HG02798 (cell line): ENCODE data around the gene B4GALT5.
A peak's percentile ranks its signal among the peaks of the same experiment; 100 is the strongest.
"Not testable (repeated sequence)": the region's sequence is repeated elsewhere in the genome, so short reads cannot be mapped to it uniquely, and the experiment has no call there.

Experiments used
- ATAC-seq: cut with Tn5 transposase; IDR thresholded peaks from one replicate; pipeline ENCODE4 v1.9.1; 2021; ENCODE audit warnings: mild to moderate bottlenecking; ENCODE audit not compliant: unreplicated experiment, poor library complexity

The B4GALT5 gene

GRCh38 chr20:49737260-49737659 lies 23.6 kb upstream of the B4GALT5 start:
- no peak for ATAC-seq

GRCh38 chr20:49729780-49730179 lies 16.1 kb upstream of the B4GALT5 start:
- no peak for ATAC-seq

GRCh38 chr20:49727894-49728885 lies 14.5 kb upstream of the B4GALT5 start:
- no peak for ATAC-seq

- ATAC-seq, result no peak
Observed at GRCh38 chr20:49727478-49727877, 13.8 kb upstream of the B4GALT5 start.

- no peak for ATAC-seq
Observed at GRCh38 chr20:49725694-49726093, 12.0 kb upstream of the B4GALT5 start.

GRCh38 chr20:49725224-49725606 lies 11.5 kb upstream of the B4GALT5 start:
- ATAC-seq, result not testable (repeated sequence)

GRCh38 chr20:49724408-49725223 lies 10.9 kb upstream of the B4GALT5 start:
- no peak for ATAC-seq

- not testable (repeated sequence) for ATAC-seq
Observed at GRCh38 chr20:49723758-49724157, 10.1 kb upstream of the B4GALT5 start.

- not testable (repeated sequence) for ATAC-seq
Observed at GRCh38 chr20:49721326-49721725, 7.6 kb upstream of the B4GALT5 start.

GRCh38 chr20:49715466-49715865 lies 1.8 kb upstream of the B4GALT5 start:
- no peak for ATAC-seq

- peak; percentile 52 for ATAC-seq
Observed at GRCh38 chr20:49712996-49713752, 504 bp downstream of the B4GALT5 start.

- ATAC-seq, result no peak
Observed at GRCh38 chr20:49712646-49712995, 1.1 kb downstream of the B4GALT5 start.

- no peak for ATAC-seq
Observed at GRCh38 chr20:49712118-49712517, 1.6 kb downstream of the B4GALT5 start.

GRCh38 chr20:49711667-49711987 lies 2.1 kb downstream of the B4GALT5 start:
- ATAC-seq, result no peak

GRCh38 chr20:49710971-49711666 lies 2.6 kb downstream of the B4GALT5 start:
- no peak for ATAC-seq

GRCh38 chr20:49707118-49707517 lies 6.6 kb downstream of the B4GALT5 start:
- no peak for ATAC-seq

GRCh38 chr20:49706630-49707091 lies 7.0 kb downstream of the B4GALT5 start:
- ATAC-seq, result no peak

- not testable (repeated sequence) for ATAC-seq
Observed at GRCh38 chr20:49705893-49706292, 7.8 kb downstream of the B4GALT5 start.

GRCh38 chr20:49705358-49705757 lies 8.3 kb downstream of the B4GALT5 start:
- peak; percentile 49 for ATAC-seq

GRCh38 chr20:49704932-49705336 lies 8.7 kb downstream of the B4GALT5 start:
- no peak for ATAC-seq
